ENCODE data around the gene SPAG17.

Gene SPAG17

GRCh38 chr1:118110580-118110979 lies 74.4 kb downstream of the SPAG17 start:
- H3K4me2 ChIP-seq, result no peak overlapping the region

GRCh38 chr1:118104951-118105350 lies 80.1 kb downstream of the SPAG17 start:
- no peaks in the 10 kb centered on the region for H3K9me3 ChIP-seq
- no peaks in the 10 kb centered on the region for H3K27me3 ChIP-seq
- no peak overlapping the region for H3K4me3 ChIP-seq
- no peak overlapping the region for H3K4me2 ChIP-seq
- no peak for TF ChIP-seq Cebpa-rat (IDR thresholded peaks at IDR 0.05)
- no peaks in the 10 kb centered on the region for H3K4me1 ChIP-seq
- no peaks in the 10 kb centered on the region for H3K36me3 ChIP-seq
- H3K27ac ChIP-seq, result no peak overlapping the region
- no peaks in the 10 kb centered on the region for H4K20me1 ChIP-seq
- H3K9ac ChIP-seq, result no peak overlapping the region

More at GRCh38 chr1:118110580-118110979, 74.4 kb downstream of the SPAG17 start:
- Histone ChIP-seq H3K9me3 (no peaks in the 10 kb centered on the region), H3K9ac (no peak overlapping the region), H3K4me1 (peaks cover 10% of the 10 kb centered on the region), H3K27me3 (no peaks in the 10 kb centered on the region), H4K20me1 (no peaks in the 10 kb centered on the region), H3K36me3 (no peaks in the 10 kb centered on the region), H3K27ac (no peak overlapping the region), H3K4me3 (no peak overlapping the region)
- TF ChIP-seq Cebpa-rat (IDR thresholded peaks at IDR 0.05), result no peak

- Histone ChIP-seq H3K27ac (no peak overlapping the region), H4K20me1 (no peaks in the 10 kb centered on the region), H3K4me1 (no peaks in the 10 kb centered on the region), H3K9me3 (no peaks in the 10 kb centered on the region), H3K9ac (no peak overlapping the region), H3K36me3 (no peaks in the 10 kb centered on the region), H3K4me3 (no peak overlapping the region), H3K4me2 (no peak overlapping the region), H3K27me3 (no peaks in the 10 kb centered on the region)
- no peak for TF ChIP-seq Cebpa-rat (IDR thresholded peaks at IDR 0.05)
Measured at GRCh38 chr1:118102445-118102844, 82.6 kb downstream of the SPAG17 start.

- no peak for TF ChIP-seq Cebpa-rat (IDR thresholded peaks at IDR 0.05)
- no peaks in the 10 kb centered on the region for H3K9me3 ChIP-seq
- H3K27ac ChIP-seq, result no peak overlapping the region
- H4K20me1 ChIP-seq, result no peaks in the 10 kb centered on the region
- no peaks in the 10 kb centered on the region for H3K4me1 ChIP-seq
- no peak overlapping the region for H3K9ac ChIP-seq
- H3K4me3 ChIP-seq, result no peak overlapping the region
- H3K4me2 ChIP-seq, result no peak overlapping the region
- H3K27me3 ChIP-seq, result no peaks in the 10 kb centered on the region
- H3K36me3 ChIP-seq, result no peaks in the 10 kb centered on the region
Measured at GRCh38 chr1:118101999-118102398, 83.0 kb downstream of the SPAG17 start.

- Histone ChIP-seq H3K27ac (no peak overlapping the region), H3K9ac (no peak overlapping the region)
- TF ChIP-seq Cebpa-rat (IDR thresholded peaks at IDR 0.05), result no peak
Measured at GRCh38 chr1:118101515-118101844, 83.5 kb downstream of the SPAG17 start.

GRCh38 chr1:118100686-118101514 lies 84.1 kb downstream of the SPAG17 start:
- H3K9ac ChIP-seq, result no peak overlapping the region
- H3K4me2 ChIP-seq, result no peak overlapping the region
- no peaks in the 10 kb centered on the region for H3K27me3 ChIP-seq
- H3K27ac ChIP-seq, result no peak overlapping the region
- no peaks in the 10 kb centered on the region for H3K36me3 ChIP-seq
- H3K4me1 ChIP-seq, result no peaks in the 10 kb centered on the region
- no peak for TF ChIP-seq Cebpa-rat (IDR thresholded peaks at IDR 0.05)
- H4K20me1 ChIP-seq, result no peaks in the 10 kb centered on the region
- H3K9me3 ChIP-seq, result no peaks in the 10 kb centered on the region
- H3K4me3 ChIP-seq, result no peak overlapping the region

More at GRCh38 chr1:118101515-118101844, 83.5 kb downstream of the SPAG17 start:
- Histone ChIP-seq H3K36me3 (no peaks in the 10 kb centered on the region), H3K4me1 (no peaks in the 10 kb centered on the region), H3K4me3 (no peak overlapping the region), H3K4me2 (no peak overlapping the region), H4K20me1 (no peaks in the 10 kb centered on the region), H3K27me3 (no peaks in the 10 kb centered on the region), H3K9me3 (no peaks in the 10 kb centered on the region)

GRCh38 chr1:118099686-118100085 lies 85.3 kb downstream of the SPAG17 start:
- Histone ChIP-seq H3K4me1 (no peaks in the 10 kb centered on the region), H3K4me2 (no peak overlapping the region), H3K36me3 (no peaks in the 10 kb centered on the region), H3K27ac (no peak overlapping the region), H3K4me3 (no peak overlapping the region), H4K20me1 (no peaks in the 10 kb centered on the region), H3K27me3 (no peaks in the 10 kb centered on the region), H3K9me3 (no peaks in the 10 kb centered on the region), H3K9ac (no peak overlapping the region)
- no peak for TF ChIP-seq Cebpa-rat (IDR thresholded peaks at IDR 0.05)

- no peaks in the 10 kb centered on the region for H3K36me3 ChIP-seq
- no peak overlapping the region for H3K4me3 ChIP-seq
- H3K9me3 ChIP-seq, result no peaks in the 10 kb centered on the region
- H3K27me3 ChIP-seq, result no peaks in the 10 kb centered on the region
- no peak for TF ChIP-seq Cebpa-rat (IDR thresholded peaks at IDR 0.05)
- no peaks in the 10 kb centered on the region for H4K20me1 ChIP-seq
- no peaks in the 10 kb centered on the region for H3K4me1 ChIP-seq
- H3K9ac ChIP-seq, result no peak overlapping the region
- no peak overlapping the region for H3K4me2 ChIP-seq
- H3K27ac ChIP-seq, result no peak overlapping the region
Measured at GRCh38 chr1:118097622-118098348, 87.2 kb downstream of the SPAG17 start.

- Histone ChIP-seq H3K4me2 (no peak overlapping the region), H3K9ac (no peak overlapping the region), H3K4me1 (peaks cover 2% of the 10 kb centered on the region), H3K4me3 (no peak overlapping the region), H3K36me3 (no peaks in the 10 kb centered on the region), H3K9me3 (peaks cover 6% of the 10 kb centered on the region; the same call in 1 of the 2 replicates), H4K20me1 (no peaks in the 10 kb centered on the region), H3K27me3 (no peaks in the 10 kb centered on the region), H3K27ac (no peak overlapping the region)
- no peak for TF ChIP-seq Cebpa-rat (IDR thresholded peaks at IDR 0.05)
Measured at GRCh38 chr1:118093017-118093416, 92.0 kb downstream of the SPAG17 start.

- peaks cover 6% of the 10 kb centered on the region; the same call in 1 of the 2 replicates for H3K9me3 ChIP-seq
- no peak overlapping the region for H3K4me2 ChIP-seq
- no peaks in the 10 kb centered on the region for H3K27me3 ChIP-seq
- H3K9ac ChIP-seq, result no peak overlapping the region
- peaks cover 14% of the 10 kb centered on the region for H3K4me1 ChIP-seq
- no peak for TF ChIP-seq Cebpa-rat (IDR thresholded peaks at IDR 0.05)
- H3K36me3 ChIP-seq, result no peaks in the 10 kb centered on the region
- no peak overlapping the region for H3K4me3 ChIP-seq
- H4K20me1 ChIP-seq, result no peaks in the 10 kb centered on the region
- no peak overlapping the region for H3K27ac ChIP-seq
Measured at GRCh38 chr1:118090130-118090529, 94.9 kb downstream of the SPAG17 start.
